Breast epithelium (tissue), 3 donors: Measurements from ENCODE around the gene EPHA2.

ENCODE experiments used
- POLR2A ChIP-seq: fragments of 450-650 bp; IDR thresholded peaks from one replicate; pipeline ENCODE4 v1.6.1; 2016; ENCODE audit warnings: antibody characterized with exemption, mild to moderate bottlenecking, moderate library complexity
- TF ChIP-seq, protein P1 (sequence below), 3 donors: fragments of 450-650 bp; IDR thresholded peaks; one replicate each; pipeline ENCODE4 v1.5.1; 2016 to 2017; ENCODE audit warnings: antibody characterized with exemption in 3 of 3, mild to moderate bottlenecking in 3 of 3, moderate library complexity in 3 of 3

GRCh38 chr1:16083486-16083885 lies 72.4 kb downstream of the EPHA2 start:
- TF ChIP-seq, protein P1, sequence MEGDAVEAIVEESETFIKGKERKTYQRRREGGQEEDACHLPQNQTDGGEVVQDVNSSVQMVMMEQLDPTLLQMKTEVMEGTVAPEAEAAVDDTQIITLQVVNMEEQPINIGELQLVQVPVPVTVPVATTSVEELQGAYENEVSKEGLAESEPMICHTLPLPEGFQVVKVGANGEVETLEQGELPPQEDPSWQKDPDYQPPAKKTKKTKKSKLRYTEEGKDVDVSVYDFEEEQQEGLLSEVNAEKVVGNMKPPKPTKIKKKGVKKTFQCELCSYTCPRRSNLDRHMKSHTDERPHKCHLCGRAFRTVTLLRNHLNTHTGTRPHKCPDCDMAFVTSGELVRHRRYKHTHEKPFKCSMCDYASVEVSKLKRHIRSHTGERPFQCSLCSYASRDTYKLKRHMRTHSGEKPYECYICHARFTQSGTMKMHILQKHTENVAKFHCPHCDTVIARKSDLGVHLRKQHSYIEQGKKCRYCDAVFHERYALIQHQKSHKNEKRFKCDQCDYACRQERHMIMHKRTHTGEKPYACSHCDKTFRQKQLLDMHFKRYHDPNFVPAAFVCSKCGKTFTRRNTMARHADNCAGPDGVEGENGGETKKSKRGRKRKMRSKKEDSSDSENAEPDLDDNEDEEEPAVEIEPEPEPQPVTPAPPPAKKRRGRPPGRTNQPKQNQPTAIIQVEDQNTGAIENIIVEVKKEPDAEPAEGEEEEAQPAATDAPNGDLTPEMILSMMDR (IDR thresholded peaks at IDR 0.05), result no peak
- no peak for TF ChIP-seq POLR2A
